Kidney epithelial cell (primary cell): ENCODE data around the gene SLC16A3. TPM values are rescaled to one million over a fixed set of nuclear protein-coding genes. Genes with fewer than 3 reads are reported as not detected.

Experiments used
- DNase-seq: peaks from one replicate; pipeline ENCODE4 v3.0.0-alpha.2; 2010; ENCODE audit warnings: low read depth
- H3K27me3 ChIP-seq: 2 replicates; pipeline ENCODE4 v1.6.0; 2011; ENCODE audit warnings: low read length; ENCODE audit not compliant: control insufficient read depth, insufficient read depth
- H3K36me3 ChIP-seq: 2 replicates; pipeline ENCODE4 v1.5.1; 2011; ENCODE audit warnings: low read length; ENCODE audit not compliant: control insufficient read depth, insufficient read depth
- H3K4me3 ChIP-seq: 2 replicates; pipeline ENCODE4 v1.5.1; 2011; ENCODE audit warnings: low read depth, mild to moderate bottlenecking, control low read depth, low read length
- total RNA-seq: library from RNA; depleted of rRNA; stranded (reverse); fragments of >200 nt; gene quantifications from 2 replicates; pipeline ENCODE4 v1.2.3, GENCODE V29; 2015
- TF ChIP-seq, protein P1 (sequence below): IDR thresholded peaks from 2 replicates; pipeline ENCODE4 v1.5.1; 2011; ENCODE audit warnings: mild to moderate bottlenecking, moderate library complexity, low read length, control low read depth, inconsistent platforms; ENCODE audit not compliant: insufficient read depth, poor library complexity, severe bottlenecking

The SLC16A3 gene
- total RNA-seq, 1 donor from 2014 or later, result 83.4 TPM

- H3K4me3 ChIP-seq, result no peak overlapping the region
- no peaks in the 10 kb centered on the region for H3K27me3 ChIP-seq
- TF ChIP-seq, protein P1, sequence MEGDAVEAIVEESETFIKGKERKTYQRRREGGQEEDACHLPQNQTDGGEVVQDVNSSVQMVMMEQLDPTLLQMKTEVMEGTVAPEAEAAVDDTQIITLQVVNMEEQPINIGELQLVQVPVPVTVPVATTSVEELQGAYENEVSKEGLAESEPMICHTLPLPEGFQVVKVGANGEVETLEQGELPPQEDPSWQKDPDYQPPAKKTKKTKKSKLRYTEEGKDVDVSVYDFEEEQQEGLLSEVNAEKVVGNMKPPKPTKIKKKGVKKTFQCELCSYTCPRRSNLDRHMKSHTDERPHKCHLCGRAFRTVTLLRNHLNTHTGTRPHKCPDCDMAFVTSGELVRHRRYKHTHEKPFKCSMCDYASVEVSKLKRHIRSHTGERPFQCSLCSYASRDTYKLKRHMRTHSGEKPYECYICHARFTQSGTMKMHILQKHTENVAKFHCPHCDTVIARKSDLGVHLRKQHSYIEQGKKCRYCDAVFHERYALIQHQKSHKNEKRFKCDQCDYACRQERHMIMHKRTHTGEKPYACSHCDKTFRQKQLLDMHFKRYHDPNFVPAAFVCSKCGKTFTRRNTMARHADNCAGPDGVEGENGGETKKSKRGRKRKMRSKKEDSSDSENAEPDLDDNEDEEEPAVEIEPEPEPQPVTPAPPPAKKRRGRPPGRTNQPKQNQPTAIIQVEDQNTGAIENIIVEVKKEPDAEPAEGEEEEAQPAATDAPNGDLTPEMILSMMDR, result no peak
- DNase-seq, result no peak
- no peaks in the 10 kb centered on the region for H3K36me3 ChIP-seq
Observed at GRCh38 chr17:82232876-82233785, 4.3 kb downstream of the SLC16A3 start.

DNA sequence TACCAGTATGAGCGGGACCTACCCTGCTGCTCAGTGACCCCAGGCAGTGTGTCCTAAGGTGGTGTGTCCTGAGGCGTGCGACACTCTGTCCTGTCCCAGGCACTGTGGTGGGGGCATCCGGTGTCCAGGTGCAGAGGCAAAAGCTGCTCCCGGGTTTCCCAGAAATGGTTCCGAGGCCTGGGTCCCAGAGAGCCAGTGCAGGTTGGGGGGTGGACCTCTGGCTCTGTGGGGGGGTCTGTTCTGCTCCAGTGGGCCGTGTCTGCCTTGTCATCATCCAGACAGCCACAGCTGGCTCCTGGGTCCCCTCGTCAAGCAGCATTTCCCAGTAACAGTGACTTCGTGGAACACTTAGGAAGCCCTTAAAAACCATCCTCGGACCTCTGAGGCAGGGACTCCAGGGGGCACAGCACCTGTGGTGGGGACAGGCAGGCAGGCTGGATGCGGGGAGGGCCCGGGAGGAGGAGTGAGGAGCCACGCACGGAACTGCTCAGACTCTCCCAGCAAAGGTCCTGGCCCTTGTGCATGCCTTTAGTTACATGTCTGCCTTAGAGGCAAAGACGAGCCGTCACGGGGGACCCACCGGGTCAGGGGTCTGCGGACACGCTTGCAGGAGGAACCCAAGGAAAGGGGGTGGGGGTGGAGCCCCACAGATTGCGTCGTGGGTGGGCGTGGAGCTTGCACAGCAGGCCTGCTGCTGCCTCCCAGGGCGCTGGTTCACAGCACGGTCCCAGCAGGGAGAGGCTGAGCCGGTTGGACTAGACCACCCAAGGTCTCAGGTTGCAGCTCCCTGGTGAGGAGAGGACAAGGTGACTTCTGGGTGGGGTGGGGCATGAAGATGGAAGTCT is 5.6 kb downstream of the SLC16A3 start:
- Histone ChIP-seq H3K36me3 (peaks cover 1% of the 10 kb centered on the region), H3K4me3 (no peak overlapping the region), H3K27me3 (no peaks in the 10 kb centered on the region)
- TF ChIP-seq, protein P1, result no peak
- DNase-seq, result no peak

DNA sequence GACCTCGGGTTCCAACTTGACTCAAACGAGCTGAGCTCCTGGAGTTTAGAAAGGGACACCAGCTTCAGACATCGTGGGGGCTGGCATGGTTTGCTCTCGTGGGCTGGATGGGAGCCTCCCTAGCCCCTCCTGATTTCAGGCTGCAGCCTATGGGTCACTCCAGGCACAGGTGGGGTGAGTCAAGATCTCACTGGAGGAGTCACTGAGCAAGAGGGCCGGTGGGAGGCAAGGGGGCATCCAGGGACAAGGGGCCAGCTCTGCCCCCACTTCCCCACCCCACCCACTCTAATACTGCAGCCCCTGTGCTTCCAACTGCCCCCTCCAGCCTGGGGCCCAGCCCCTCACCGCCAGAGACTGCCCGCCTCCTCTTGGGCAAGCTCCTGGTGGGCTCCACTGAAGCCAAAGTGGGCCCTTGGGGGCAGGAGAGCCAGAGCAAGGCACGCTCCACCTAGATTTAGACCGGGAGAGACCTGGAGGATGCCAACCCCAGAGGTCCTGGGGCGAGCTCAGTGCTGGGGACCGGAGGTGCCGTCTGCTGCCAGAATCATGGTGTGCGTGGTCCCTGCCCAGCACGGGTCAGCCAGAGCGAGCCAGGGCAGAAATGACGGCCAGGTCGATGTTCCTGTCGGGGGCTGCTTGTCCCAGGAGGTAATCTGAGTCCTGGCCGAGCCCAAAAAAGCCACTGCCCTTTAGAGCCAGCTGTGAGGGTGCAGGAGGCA is 6.4 kb downstream of the SLC16A3 start:
- TF ChIP-seq, protein P1, result no peak
- Histone ChIP-seq H3K36me3 (peaks cover 3% of the 10 kb centered on the region), H3K27me3 (no peaks in the 10 kb centered on the region), H3K4me3 (no peak overlapping the region)
- DNase-seq, result no peak

- no peaks in the 10 kb centered on the region for H3K27me3 ChIP-seq
- TF ChIP-seq, protein P1, result no peak
- no peak for DNase-seq
- no peak overlapping the region for H3K4me3 ChIP-seq
- H3K36me3 ChIP-seq, result peaks cover 3% of the 10 kb centered on the region
Observed at GRCh38 chr17:82235775-82236141, 6.9 kb downstream of the SLC16A3 start.

GRCh38 chr17:82236142-82236971 is 7.5 kb downstream of the SLC16A3 start:
- TF ChIP-seq, protein P1, result peak; percentile 86
- Histone ChIP-seq H3K27me3 (no peaks in the 10 kb centered on the region), H3K4me3 (no peak overlapping the region), H3K36me3 (peaks cover 3% of the 10 kb centered on the region)
- DNase-seq, result no peak
